K562 (cell line): Measurements from ENCODE around the gene MYO16. TPM values are rescaled to one million over a fixed set of nuclear protein-coding genes. Genes with fewer than 3 reads are reported as not detected.

Experiments used
- ATAC-seq: fragments of 200-7000 bp; cut with Tn5 transposase; 3 replicates; pipeline ENCODE4 v1.9.1; 2020; ENCODE audit warnings: moderate library complexity
- BruUV-seq: library from RNA; stranded (reverse); fragments of 400-500 nt; replicated peaks from 2 replicates; lab custom pipeline; 2021; lab: Mats Ljungman, UMichigan
- CTCF ChIA-PET: fragments of 300-600 bp; formaldehyde crosslinking; extraction: SDS; loops from one replicate; lab custom pipeline; 2021; ENCODE audit warnings: low intra/inter-chr PET ratio; lab: Yijun Ruan, JAX
- POLR2A ChIA-PET: fragments of 300-600, 350-650 bp; sonication (Branson Sonifier 250); formaldehyde crosslinking; extraction: SDS; loops from one replicate; lab custom pipeline; 2021; ENCODE audit warnings: antibody characterized with exemption, inconsistent platforms; lab: Yijun Ruan, JAX
- DNase-seq, 4 experiments: peaks; one replicate each; pipeline versions ENCODE4 v3.0.0 to v3.0.0-alpha.2; 2011 to 2018; ENCODE audit warnings: low spot score in 3 of 4, mixed read lengths in 3 of 4; ENCODE audit errors: extremely low read depth in 1 of 4
- FAIRE-seq: peaks from 2 replicates; lab custom pipeline; 2011; peaks lifted over from hg19 to GRCh38; lab: Jason Lieb, UNC
- H2AFZ ChIP-seq: 2 replicates; pipeline ENCODE4 v1.6.0; 2011; ENCODE audit warnings: low read depth, low read length, control low read depth, inconsistent platforms
- H3K27ac ChIP-seq: fragments of 200-600 bp; 3 replicates; pipeline ENCODE4 v1.8.0; 2011; ENCODE audit warnings: low read depth, mild to moderate bottlenecking, control low read depth, inconsistent platforms, low read length, moderate library complexity, mixed read lengths; ENCODE audit errors: extremely low read depth
- H3K27me3 ChIP-seq, 2 experiments: fragments of 300-600 bp in 1 of 2; 2 replicates in 1 of 2; 3 replicates in 1 of 2; pipeline versions ENCODE4 v1.6.0 to v1.8.0; 2011; ENCODE audit warnings: inconsistent platforms in 2 of 2, low read length in 2 of 2, mild to moderate bottlenecking in 1 of 2, mixed read lengths in 1 of 2, moderate library complexity in 1 of 2; ENCODE audit not compliant: control insufficient read depth in 2 of 2, insufficient read depth in 2 of 2
- H3K36me3 ChIP-seq: fragments of 300-600 bp; 3 replicates; pipeline ENCODE4 v1.8.0; 2011; ENCODE audit warnings: mild to moderate bottlenecking, low read length, inconsistent platforms; ENCODE audit not compliant: control insufficient read depth, insufficient read depth
- H3K4me1 ChIP-seq, 2 experiments: fragments of 200-600 bp in 1 of 2; replicated peaks in 1 of 2; 2 replicates in 1 of 2; 3 replicates in 1 of 2; pipeline versions ENCODE4 v1.5.1 to v1.8.0; 2011; ENCODE audit warnings: inconsistent platforms in 2 of 2, low read length in 2 of 2, mild to moderate bottlenecking in 1 of 2, mixed read lengths in 1 of 2, moderate library complexity in 1 of 2; ENCODE audit not compliant: control insufficient read depth in 2 of 2, insufficient read depth in 2 of 2
- H3K4me2 ChIP-seq: 2 replicates; pipeline ENCODE4 v1.6.1; 2011; ENCODE audit warnings: low read length, control low read depth, inconsistent platforms, mixed read lengths; ENCODE audit not compliant: insufficient read depth
- H3K4me3 ChIP-seq: fragments of 200-600 bp; sonication (generic), shearing (Covaris generic); 2 replicates; pipeline ENCODE4 v1.5.1; 2016; ENCODE audit warnings: control low read depth, inconsistent platforms
- H3K79me2 ChIP-seq: fragments of 200-600 bp; 3 replicates; pipeline ENCODE4 v1.8.0; 2011; ENCODE audit warnings: low read length, inconsistent platforms; ENCODE audit not compliant: control insufficient read depth, insufficient read depth
- H3K9ac ChIP-seq, 2 experiments: 2 replicates each; pipeline versions ENCODE4 v1.6.0 to v1.6.1; 2011; ENCODE audit warnings: low read depth in 2 of 2, low read length in 2 of 2, control low read depth in 1 of 2, inconsistent platforms in 1 of 2, mild to moderate bottlenecking in 1 of 2, mixed read lengths in 1 of 2; ENCODE audit not compliant: insufficient read depth in 1 of 2
- H3K9me1 ChIP-seq: one replicate; pipeline ENCODE4 v1.6.0; 2011; ENCODE audit warnings: inconsistent platforms, mild to moderate bottlenecking, low read length, moderate library complexity; ENCODE audit not compliant: control insufficient read depth, insufficient read depth
- H3K9me3 ChIP-seq: replicated peaks from 2 replicates; pipeline ENCODE4 v1.5.1; 2011; ENCODE audit warnings: low read depth, low read length, inconsistent platforms; ENCODE audit not compliant: control insufficient read depth, insufficient read depth
- H4K20me1 ChIP-seq: replicated peaks from 2 replicates; pipeline ENCODE4 v1.6.1; 2011; ENCODE audit warnings: low read length, inconsistent platforms, mixed read lengths; ENCODE audit not compliant: control insufficient read depth, insufficient read depth
- COPS2 ChIP-seq: fragments of 450-650 bp; conservative IDR thresholded peaks from 2 replicates; pipeline ENCODE4 v1.6.1; 2016; ENCODE audit warnings: mild to moderate bottlenecking, moderate library complexity
- ELF4 ChIP-seq: fragments of 450-650 bp; formaldehyde crosslinking; IDR thresholded peaks from 2 replicates; pipeline ENCODE4 v1.4.0; 2022; ENCODE audit warnings: missing genetic modification characterization
- HDGF ChIP-seq: fragments of 450-650 bp; IDR thresholded peaks from 2 replicates; pipeline ENCODE4 v1.6.1; 2016
- ILF3 ChIP-seq: fragments of 450-650 bp; IDR thresholded peaks from 2 replicates; pipeline ENCODE4 v1.6.1; 2018; ENCODE audit warnings: antibody characterized with exemption, mild to moderate bottlenecking, moderate library complexity, borderline replicate concordance
- ZNF165 ChIP-seq: fragments of 250-450 bp; sonication (Bioruptor Pico); IDR thresholded peaks from 2 replicates; pipeline ENCODE4 v1.4.0; 2020; ENCODE audit warnings: borderline replicate concordance
- ZNF274 ChIP-seq: IDR thresholded peaks from 2 replicates; pipeline ENCODE4 v1.6.1; 2011; ENCODE audit warnings: low read depth, mild to moderate bottlenecking, low read length, moderate library complexity, borderline replicate concordance
- WGBS: fragments of 100-300 bp; shearing (Covaris generic); methylation state at CpG from one replicate; pipeline ENCODE4 v1.1.6; 2016; ENCODE audit warnings: low coverage, mixed read lengths; ENCODE audit not compliant: insufficient coverage; ENCODE audit errors: missing lambda C conversion rate; 5-methylcytosine and 5-hydroxymethylcytosine counted together
- in situ Hi-C: fragments of 300-500 bp; cut with MboI; formaldehyde crosslinking; loops from 4 replicates; pipeline ENCODE4 v1.15.0; 2018; ENCODE audit warnings: inconsistent platforms, mixed read lengths
- intact Hi-C: fragments of 100-400 bp; cut with micrococcal nuclease; formaldehyde crosslinking; loops from 2 replicates; pipeline ENCODE4 v1.14.2; 2022
- polyA plus RNA-seq, 8 experiments: library from polyadenylated mRNA; depleted of rRNA in 4 of 8; stranded (reverse) in 5 of 8; unstranded in 3 of 8; fragments of >200 nt; fragmentation: Nextera tagmentation in 2 of 8; fragmentation: Illumina TruSeq in 1 of 8; extraction: Ambion mirVana in 2 of 8; extraction: Trizol in 1 of 8; gene quantifications; 2 replicates each; pipeline versions ENCODE4 v1.2.1 to v1.2.3, GENCODE V29; 2011 to 2014; ENCODE audit warnings: inconsistent platforms in 1 of 8, missing spikeins in 1 of 8
- total RNA-seq, 7 experiments: library from RNA; depleted of rRNA in 6 of 7; stranded (reverse); fragments of >200 nt in 6 of 7; fragmentation: Illumina TruSeq in 2 of 7; extraction: Trizol in 2 of 7; gene quantifications; 2 replicates each; pipeline versions ENCODE4 v1.2.1 to v1.2.3, GENCODE V29; 2011 to 2021; ENCODE audit warnings: low replicate concordance in 1 of 7
- TF ChIP-seq, protein P1 (sequence below): fragments of 450-650 bp; IDR thresholded peaks from 2 replicates; pipeline ENCODE4 v1.6.1; 2016; ENCODE audit warnings: low read depth
- TF ChIP-seq, protein P2 (sequence below): fragments of 450-650 bp; IDR thresholded peaks from 2 replicates; pipeline ENCODE4 v1.6.1; 2017; ENCODE audit warnings: antibody characterized with exemption, mild to moderate bottlenecking

MYO16 gene
- total and polyA plus RNA-seq, 9 of the 15 experiments (the other 6 are each of a cell fraction or from before 2014, with no cell fraction given), result 4.3 to 45.7 (median 12.1) TPM

DNA sequence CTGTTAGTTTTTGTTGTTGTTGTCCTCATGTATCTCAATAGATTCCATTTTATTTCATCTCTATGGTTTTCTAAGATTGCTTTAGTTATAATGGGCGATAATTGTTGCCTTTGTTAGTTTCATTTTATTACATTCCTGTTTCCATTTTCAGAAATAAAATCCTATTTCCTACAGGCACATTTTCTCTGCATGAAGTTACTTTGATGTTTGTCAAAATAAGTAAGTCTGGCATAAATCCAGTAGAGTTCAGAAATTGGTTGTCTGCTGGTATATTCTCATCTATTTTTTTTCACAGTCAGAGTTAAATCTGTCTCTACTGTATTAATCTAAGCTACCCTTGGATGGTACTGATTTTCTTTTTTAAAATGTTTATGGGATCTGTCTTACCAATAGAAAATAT lies 204.1 kb downstream of the MYO16 start:
- no peaks in the 10 kb centered on the region for H3K27me3 ChIP-seq
- POLR2A ChIA-PET, result no interaction called here
- BruUV-seq, result no TSS peak
- H3K4me3 ChIP-seq, result no peak overlapping the region
- H2AFZ ChIP-seq, result no peak overlapping the region
- H3K27ac ChIP-seq, result no peak overlapping the region
- no peak overlapping the region for H3K9ac ChIP-seq
- FAIRE-seq (no peak), DNase-seq (no peak), ATAC-seq (no peak)
- 80% methylated on average over 1 of the region's 1 CpG for whole genome bisulfite sequencing
- intact Hi-C loops, result no loop called here
- CTCF ChIA-PET, result no interaction called here
- H3K4me1 ChIP-seq, result no peaks in the 10 kb centered on the region
- H3K9me1 ChIP-seq, result no peaks in the 10 kb centered on the region
- in situ Hi-C loops, result no loop called here
- no peaks in the 10 kb centered on the region for H4K20me1 ChIP-seq
- no peaks in the 10 kb centered on the region for H3K36me3 ChIP-seq
- H3K79me2 ChIP-seq, result no peaks in the 10 kb centered on the region
- H3K4me2 ChIP-seq, result no peak overlapping the region
- H3K9me3 ChIP-seq, result no peaks in the 10 kb centered on the region; the same call in 1 of the 2 replicates
- no peak for TF ChIP-seq COPS2
- no peak for TF ChIP-seq ILF3
- TF ChIP-seq, protein P1, sequence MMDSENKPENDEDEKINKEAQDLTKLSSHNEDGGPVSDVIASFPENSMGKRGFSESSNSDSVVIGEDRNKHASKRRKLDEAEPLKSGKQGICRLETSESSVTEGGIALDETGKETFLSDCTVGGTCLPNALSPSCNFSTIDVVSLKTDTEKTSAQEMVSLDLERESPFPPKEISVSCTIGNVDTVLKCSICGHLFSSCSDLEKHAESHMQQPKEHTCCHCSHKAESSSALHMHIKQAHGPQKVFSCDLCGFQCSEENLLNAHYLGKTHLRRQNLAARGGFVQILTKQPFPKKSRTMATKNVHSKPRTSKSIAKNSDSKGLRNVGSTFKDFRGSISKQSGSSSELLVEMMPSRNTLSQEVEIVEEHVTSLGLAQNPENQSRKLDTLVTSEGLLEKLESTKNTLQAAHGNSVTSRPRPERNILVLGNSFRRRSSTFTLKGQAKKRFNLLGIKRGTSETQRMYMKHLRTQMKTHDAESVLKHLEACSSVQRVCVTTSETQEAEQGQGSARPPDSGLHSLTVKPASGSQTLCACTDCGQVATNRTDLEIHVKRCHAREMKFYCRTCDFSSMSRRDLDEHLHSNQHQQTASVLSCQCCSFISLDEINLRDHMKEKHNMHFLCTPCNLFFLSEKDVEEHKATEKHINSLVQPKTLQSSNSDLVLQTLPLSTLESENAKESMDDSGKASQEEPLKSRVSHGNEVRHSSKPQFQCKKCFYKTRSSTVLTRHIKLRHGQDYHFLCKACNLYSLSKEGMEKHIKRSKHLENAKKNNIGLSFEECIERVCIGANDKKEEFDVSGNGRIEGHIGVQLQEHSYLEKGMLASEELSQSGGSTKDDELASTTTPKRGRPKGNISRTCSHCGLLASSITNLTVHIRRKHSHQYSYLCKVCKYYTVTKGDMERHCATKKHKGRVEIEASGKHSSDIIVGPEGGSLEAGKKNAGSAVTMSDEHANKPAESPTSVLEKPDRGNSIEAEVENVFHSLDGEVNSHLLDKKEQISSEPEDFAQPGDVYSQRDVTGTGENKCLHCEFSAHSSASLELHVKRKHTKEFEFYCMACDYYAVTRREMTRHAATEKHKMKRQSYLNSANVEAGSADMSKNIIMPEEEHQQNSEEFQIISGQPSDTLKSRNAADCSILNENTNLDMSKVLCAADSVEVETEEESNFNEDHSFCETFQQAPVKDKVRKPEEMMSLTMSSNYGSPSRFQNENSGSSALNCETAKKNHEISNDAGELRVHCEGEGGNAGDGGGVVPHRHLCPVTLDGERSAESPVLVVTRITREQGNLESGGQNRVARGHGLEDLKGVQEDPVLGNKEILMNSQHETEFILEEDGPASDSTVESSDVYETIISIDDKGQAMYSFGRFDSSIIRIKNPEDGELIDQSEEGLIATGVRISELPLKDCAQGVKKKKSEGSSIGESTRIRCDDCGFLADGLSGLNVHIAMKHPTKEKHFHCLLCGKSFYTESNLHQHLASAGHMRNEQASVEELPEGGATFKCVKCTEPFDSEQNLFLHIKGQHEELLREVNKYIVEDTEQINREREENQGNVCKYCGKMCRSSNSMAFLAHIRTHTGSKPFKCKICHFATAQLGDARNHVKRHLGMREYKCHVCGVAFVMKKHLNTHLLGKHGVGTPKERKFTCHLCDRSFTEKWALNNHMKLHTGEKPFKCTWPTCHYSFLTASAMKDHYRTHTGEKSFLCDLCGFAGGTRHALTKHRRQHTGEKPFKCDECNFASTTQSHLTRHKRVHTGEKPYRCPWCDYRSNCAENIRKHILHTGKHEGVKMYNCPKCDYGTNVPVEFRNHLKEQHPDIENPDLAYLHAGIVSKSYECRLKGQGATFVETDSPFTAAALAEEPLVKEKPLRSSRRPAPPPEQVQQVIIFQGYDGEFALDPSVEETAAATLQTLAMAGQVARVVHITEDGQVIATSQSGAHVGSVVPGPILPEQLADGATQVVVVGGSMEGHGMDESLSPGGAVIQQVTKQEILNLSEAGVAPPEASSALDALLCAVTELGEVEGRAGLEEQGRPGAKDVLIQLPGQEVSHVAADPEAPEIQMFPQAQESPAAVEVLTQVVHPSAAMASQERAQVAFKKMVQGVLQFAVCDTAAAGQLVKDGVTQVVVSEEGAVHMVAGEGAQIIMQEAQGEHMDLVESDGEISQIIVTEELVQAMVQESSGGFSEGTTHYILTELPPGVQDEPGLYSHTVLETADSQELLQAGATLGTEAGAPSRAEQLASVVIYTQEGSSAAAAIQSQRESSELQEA, result no peak
- no peak for TF ChIP-seq HDGF
- TF ChIP-seq ZNF165 (CRISPR knock-in tag), result no peak
- TF ChIP-seq ELF4 (CRISPR knock-in tag), result no peak
- TF ChIP-seq ZNF274, result no peak
- TF ChIP-seq, protein P2, sequence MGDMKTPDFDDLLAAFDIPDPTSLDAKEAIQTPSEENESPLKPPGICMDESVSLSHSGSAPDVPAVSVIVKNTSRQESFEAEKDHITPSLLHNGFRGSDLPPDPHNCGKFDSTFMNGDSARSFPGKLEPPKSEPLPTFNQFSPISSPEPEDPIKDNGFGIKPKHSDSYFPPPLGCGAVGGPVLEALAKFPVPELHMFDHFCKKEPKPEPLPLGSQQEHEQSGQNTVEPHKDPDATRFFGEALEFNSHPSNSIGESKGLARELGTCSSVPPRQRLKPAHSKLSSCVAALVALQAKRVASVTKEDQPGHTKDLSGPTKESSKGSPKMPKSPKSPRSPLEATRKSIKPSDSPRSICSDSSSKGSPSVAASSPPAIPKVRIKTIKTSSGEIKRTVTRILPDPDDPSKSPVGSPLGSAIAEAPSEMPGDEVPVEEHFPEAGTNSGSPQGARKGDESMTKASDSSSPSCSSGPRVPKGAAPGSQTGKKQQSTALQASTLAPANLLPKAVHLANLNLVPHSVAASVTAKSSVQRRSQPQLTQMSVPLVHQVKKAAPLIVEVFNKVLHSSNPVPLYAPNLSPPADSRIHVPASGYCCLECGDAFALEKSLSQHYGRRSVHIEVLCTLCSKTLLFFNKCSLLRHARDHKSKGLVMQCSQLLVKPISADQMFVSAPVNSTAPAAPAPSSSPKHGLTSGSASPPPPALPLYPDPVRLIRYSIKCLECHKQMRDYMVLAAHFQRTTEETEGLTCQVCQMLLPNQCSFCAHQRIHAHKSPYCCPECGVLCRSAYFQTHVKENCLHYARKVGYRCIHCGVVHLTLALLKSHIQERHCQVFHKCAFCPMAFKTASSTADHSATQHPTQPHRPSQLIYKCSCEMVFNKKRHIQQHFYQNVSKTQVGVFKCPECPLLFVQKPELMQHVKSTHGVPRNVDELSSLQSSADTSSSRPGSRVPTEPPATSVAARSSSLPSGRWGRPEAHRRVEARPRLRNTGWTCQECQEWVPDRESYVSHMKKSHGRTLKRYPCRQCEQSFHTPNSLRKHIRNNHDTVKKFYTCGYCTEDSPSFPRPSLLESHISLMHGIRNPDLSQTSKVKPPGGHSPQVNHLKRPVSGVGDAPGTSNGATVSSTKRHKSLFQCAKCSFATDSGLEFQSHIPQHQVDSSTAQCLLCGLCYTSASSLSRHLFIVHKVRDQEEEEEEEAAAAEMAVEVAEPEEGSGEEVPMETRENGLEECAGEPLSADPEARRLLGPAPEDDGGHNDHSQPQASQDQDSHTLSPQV, result no peak
